ENCODE measurements around the gene KDELR1. TPM values are rescaled to one million over a fixed set of nuclear protein-coding genes. Genes with fewer than 3 reads are reported as not detected.
A peak's percentile ranks its signal among the peaks of the same experiment; 100 is the strongest.

KDELR1 gene
- total RNA-seq, 1 donor from 2014 or later: 70.9 TPM

GRCh38 chr19:48362716-48363499 is 28.4 kb downstream of the KDELR1 start:
- Mint-ChIP-seq H3K36me3 (ENCODE audit: low read depth) (peaks cover 7% of the 10 kb centered on the region), H3K9me3 (no peaks in the 10 kb centered on the region), H3K27ac (peak overlapping the region; percentile 87), H3K4me3 (peak overlapping the region; percentile 85), H3K27me3 (ENCODE audit: insufficient read depth) (no peaks in the 10 kb centered on the region), H3K4me1 (ENCODE audit: low read depth) (peaks cover 6% of the 10 kb centered on the region)
- DNase-seq (ENCODE audit: low spot score): peak; percentile 86
- intact Hi-C loops (cut with micrococcal nuclease): loop anchor here (1.0 to 10.0 kb wide), 7 partner anchors 52 to 1279 kb away; partner anchors contain the start of genes GYS1, NAPA, RPL18 and RRAS

- peaks cover 7% of the 10 kb centered on the region for H3K36me3 Mint-ChIP-seq (ENCODE audit: low read depth)
- peaks cover 6% of the 10 kb centered on the region for H3K4me1 Mint-ChIP-seq (ENCODE audit: low read depth)
- intact Hi-C loops (cut with micrococcal nuclease): loop anchor here (2.0 to 10.0 kb wide), 4 partner anchors 130 to 1280 kb away; partner anchors contain the start of genes GYS1, NAPA, RRAS and RUVBL2
- no peak overlapping the region for H3K27ac Mint-ChIP-seq
- no peaks in the 10 kb centered on the region for H3K27me3 Mint-ChIP-seq (ENCODE audit: insufficient read depth)
- no peak overlapping the region for H3K4me3 Mint-ChIP-seq
- no peaks in the 10 kb centered on the region for H3K9me3 Mint-ChIP-seq
- no peak for DNase-seq (ENCODE audit: low spot score)
These were observed 29.4 kb downstream of the KDELR1 start for GRCh38 chr19:48361912-48362311.

GRCh38 chr19:48359123-48359522 is 32.2 kb downstream of the KDELR1 start:
- Mint-ChIP-seq H3K27ac (no peak overlapping the region), H3K36me3 (ENCODE audit: low read depth) (peaks cover 7% of the 10 kb centered on the region), H3K4me1 (ENCODE audit: low read depth) (peaks cover 6% of the 10 kb centered on the region), H3K4me3 (no peak overlapping the region), H3K9me3 (no peaks in the 10 kb centered on the region), H3K27me3 (ENCODE audit: insufficient read depth) (no peaks in the 10 kb centered on the region)
- intact Hi-C loops (cut with micrococcal nuclease): no loop called here
- DNase-seq (ENCODE audit: low spot score): no peak

- intact Hi-C loops (cut with micrococcal nuclease): no loop called here
- H3K36me3 Mint-ChIP-seq (ENCODE audit: low read depth): peaks cover 3% of the 10 kb centered on the region
- no peak for DNase-seq (ENCODE audit: low spot score)
- H3K27ac Mint-ChIP-seq: no peak overlapping the region
- H3K9me3 Mint-ChIP-seq: no peaks in the 10 kb centered on the region
- H3K4me3 Mint-ChIP-seq: no peak overlapping the region
- no peaks in the 10 kb centered on the region for H3K27me3 Mint-ChIP-seq (ENCODE audit: insufficient read depth)
- peaks cover 5% of the 10 kb centered on the region for H3K4me1 Mint-ChIP-seq (ENCODE audit: low read depth)
These were observed 35.9 kb downstream of the KDELR1 start for GRCh38 chr19:48355365-48355954.

DNA sequence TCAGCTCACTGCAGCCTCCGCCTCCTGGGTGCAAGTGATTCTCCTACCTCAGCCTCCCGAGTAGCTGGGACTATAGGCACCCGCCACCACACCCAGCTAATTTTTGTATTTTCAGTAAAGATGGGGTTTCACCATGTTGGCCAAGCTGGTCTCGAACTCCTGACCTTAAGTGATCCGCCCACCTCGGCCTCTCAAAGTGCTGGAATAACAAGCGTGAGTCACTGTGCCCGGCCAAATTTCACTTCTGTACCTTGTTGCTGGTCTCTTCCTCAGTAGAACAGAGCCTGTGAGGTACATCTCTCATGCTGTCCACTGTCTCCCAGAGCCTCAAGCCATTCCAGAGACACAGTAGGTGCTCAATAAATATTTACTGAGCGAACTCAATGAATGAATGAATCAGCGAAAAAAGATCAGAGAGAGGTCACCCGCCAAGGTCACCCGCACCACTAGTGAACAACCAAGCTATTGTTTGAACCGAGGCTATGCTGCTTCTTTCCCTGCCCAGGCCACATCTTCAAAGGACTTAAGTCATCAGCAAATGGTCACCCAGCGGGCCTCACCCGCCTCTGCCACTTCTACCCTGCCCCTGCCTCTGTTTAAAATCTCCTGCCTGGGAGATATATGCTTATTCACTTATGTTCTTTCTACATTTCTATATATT is 36.9 kb downstream of the KDELR1 start:
- Mint-ChIP-seq H3K36me3 (ENCODE audit: low read depth) (peaks cover 3% of the 10 kb centered on the region), H3K27ac (no peak overlapping the region), H3K9me3 (no peaks in the 10 kb centered on the region), H3K27me3 (ENCODE audit: insufficient read depth) (no peaks in the 10 kb centered on the region), H3K4me3 (no peak overlapping the region), H3K4me1 (ENCODE audit: low read depth) (peaks cover 5% of the 10 kb centered on the region)
- intact Hi-C loops (cut with micrococcal nuclease): no loop called here
- DNase-seq (ENCODE audit: low spot score): no peak

- H3K9me3 Mint-ChIP-seq: no peaks in the 10 kb centered on the region
- DNase-seq (ENCODE audit: low spot score): no peak
- intact Hi-C loops (cut with micrococcal nuclease): no loop called here
- no peaks in the 10 kb centered on the region for H3K27me3 Mint-ChIP-seq (ENCODE audit: insufficient read depth)
- H3K4me1 Mint-ChIP-seq (ENCODE audit: low read depth): peaks cover 5% of the 10 kb centered on the region
- H3K4me3 Mint-ChIP-seq: no peak overlapping the region
- H3K27ac Mint-ChIP-seq: no peak overlapping the region
- peaks cover 3% of the 10 kb centered on the region for H3K36me3 Mint-ChIP-seq (ENCODE audit: low read depth)
These were observed 37.7 kb downstream of the KDELR1 start for GRCh38 chr19:48353677-48354076.

GRCh38 chr19:48351341-48351752 is 40.0 kb downstream of the KDELR1 start:
- no peaks in the 10 kb centered on the region for H3K9me3 Mint-ChIP-seq
- peak; percentile 69 for DNase-seq (ENCODE audit: low spot score)
- peaks cover 5% of the 10 kb centered on the region for H3K4me1 Mint-ChIP-seq (ENCODE audit: low read depth)
- H3K27ac Mint-ChIP-seq: no peak overlapping the region
- H3K4me3 Mint-ChIP-seq: no peak overlapping the region
- H3K27me3 Mint-ChIP-seq (ENCODE audit: insufficient read depth): no peaks in the 10 kb centered on the region
- intact Hi-C loops (cut with micrococcal nuclease): loop anchor here (1.0 to 2.0 kb wide), 2 partner anchors 31 to 37 kb away; a partner anchor contains a TSS
- no peaks in the 10 kb centered on the region for H3K36me3 Mint-ChIP-seq (ENCODE audit: low read depth)

DNA sequence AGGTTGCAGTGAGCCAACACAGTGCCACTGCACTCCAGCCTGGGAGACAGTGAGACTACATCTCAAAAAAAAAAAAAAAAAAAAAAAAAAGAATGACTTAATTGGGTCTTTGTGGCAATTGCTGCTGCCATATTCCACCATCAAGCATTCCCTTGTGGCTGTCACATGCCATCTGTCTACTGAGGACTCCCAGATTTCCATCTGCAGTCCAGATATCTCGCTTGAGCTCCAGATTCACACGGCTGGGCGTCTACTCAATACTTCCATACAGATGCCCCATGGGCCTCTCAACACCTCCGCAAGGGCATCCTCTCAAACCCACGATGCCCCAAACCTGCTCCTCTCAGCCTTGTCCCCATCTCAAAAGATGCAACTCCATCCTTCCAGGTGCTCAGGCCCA is 40.5 kb downstream of the KDELR1 start:
- intact Hi-C loops (cut with micrococcal nuclease): loop anchor here (1.0 to 2.0 kb wide), 2 partner anchors 30 to 37 kb away; a partner anchor contains a TSS
- no peaks in the 10 kb centered on the region for H3K27me3 Mint-ChIP-seq (ENCODE audit: insufficient read depth)
- H3K4me3 Mint-ChIP-seq: no peak overlapping the region
- no peak overlapping the region for H3K27ac Mint-ChIP-seq
- H3K36me3 Mint-ChIP-seq (ENCODE audit: low read depth): no peaks in the 10 kb centered on the region
- no peaks in the 10 kb centered on the region for H3K9me3 Mint-ChIP-seq
- H3K4me1 Mint-ChIP-seq (ENCODE audit: low read depth): peaks cover 5% of the 10 kb centered on the region
- DNase-seq (ENCODE audit: low spot score): no peak

- intact Hi-C loops (cut with micrococcal nuclease): no loop called here
- Mint-ChIP-seq H3K4me1 (ENCODE audit: low read depth) (peaks cover 5% of the 10 kb centered on the region), H3K4me3 (no peak overlapping the region), H3K27ac (no peak overlapping the region), H3K27me3 (ENCODE audit: insufficient read depth) (no peaks in the 10 kb centered on the region), H3K9me3 (no peaks in the 10 kb centered on the region), H3K36me3 (ENCODE audit: low read depth) (no peaks in the 10 kb centered on the region)
- DNase-seq (ENCODE audit: low spot score): no peak
These were observed 42.6 kb downstream of the KDELR1 start for GRCh38 chr19:48348737-48349136.

DNA sequence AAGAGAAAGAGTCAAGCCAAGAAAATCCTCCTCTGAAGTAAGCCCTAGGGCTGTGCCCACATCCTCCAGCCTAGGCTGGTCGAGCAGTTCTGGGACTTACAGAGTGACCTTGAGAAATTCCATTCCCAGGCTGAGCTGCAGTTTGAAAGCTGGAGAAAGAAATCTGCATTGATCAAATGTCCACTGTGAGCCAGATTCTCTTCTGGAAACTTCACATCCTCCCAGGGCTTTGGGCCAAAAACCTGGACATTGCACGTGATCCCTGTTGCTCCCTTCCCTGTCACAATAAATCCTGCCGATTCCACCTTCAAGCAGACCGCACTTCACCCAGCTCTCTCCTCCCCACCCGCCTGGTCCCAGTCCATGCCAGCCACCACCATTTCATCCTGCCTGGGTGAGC is 43.3 kb downstream of the KDELR1 start:
- no peaks in the 10 kb centered on the region for H3K9me3 Mint-ChIP-seq
- H3K27ac Mint-ChIP-seq: peak overlapping the region; percentile 10
- intact Hi-C loops (cut with micrococcal nuclease): no loop called here

GRCh38 chr19:48346191-48346590 is 45.2 kb downstream of the KDELR1 start:
- peaks cover 3% of the 10 kb centered on the region for H3K4me1 Mint-ChIP-seq (ENCODE audit: low read depth)
- H3K27ac Mint-ChIP-seq: no peak overlapping the region
- H3K4me3 Mint-ChIP-seq: no peak overlapping the region
- no peaks in the 10 kb centered on the region for H3K36me3 Mint-ChIP-seq (ENCODE audit: low read depth)
- intact Hi-C loops (cut with micrococcal nuclease): no loop called here
- DNase-seq (ENCODE audit: low spot score): no peak
- H3K27me3 Mint-ChIP-seq (ENCODE audit: insufficient read depth): no peaks in the 10 kb centered on the region
- no peaks in the 10 kb centered on the region for H3K9me3 Mint-ChIP-seq

More for the DNA sequence above, 43.3 kb downstream of the KDELR1 start:
- Mint-ChIP-seq H3K4me1 (ENCODE audit: low read depth) (peaks cover 5% of the 10 kb centered on the region), H3K36me3 (ENCODE audit: low read depth) (no peaks in the 10 kb centered on the region), H3K4me3 (no peak overlapping the region), H3K27me3 (ENCODE audit: insufficient read depth) (no peaks in the 10 kb centered on the region)
- no peak for DNase-seq (ENCODE audit: low spot score)

GRCh38 chr19:48344892-48345291 is 46.5 kb downstream of the KDELR1 start:
- Mint-ChIP-seq H3K4me1 (ENCODE audit: low read depth) (no peaks in the 10 kb centered on the region), H3K9me3 (no peaks in the 10 kb centered on the region), H3K27me3 (ENCODE audit: insufficient read depth) (no peaks in the 10 kb centered on the region), H3K27ac (no peak overlapping the region), H3K4me3 (no peak overlapping the region), H3K36me3 (ENCODE audit: low read depth) (no peaks in the 10 kb centered on the region)
- no peak for DNase-seq (ENCODE audit: low spot score)
- intact Hi-C loops (cut with micrococcal nuclease): no loop called here
